ENCODE results near the gene CFAP20DC. TPM values are rescaled to one million over a fixed set of nuclear protein-coding genes. Genes with fewer than 3 reads are reported as not detected.
"Not testable (repeated sequence)": the region's sequence is repeated elsewhere in the genome, so short reads cannot be mapped to it uniquely, and the experiment has no call there.

Gene CFAP20DC
- total RNA-seq, 1 experiment from 2014 or later: 3.3 TPM

- DNase-seq (ENCODE audit: low read depth): no peak
Observed at GRCh38 chr3:58746758-58747157, 303.1 kb downstream of the CFAP20DC start.

GRCh38 chr3:58743296-58743695 lies 306.5 kb downstream of the CFAP20DC start:
- DNase-seq (ENCODE audit: low read depth): no peak

DNA sequence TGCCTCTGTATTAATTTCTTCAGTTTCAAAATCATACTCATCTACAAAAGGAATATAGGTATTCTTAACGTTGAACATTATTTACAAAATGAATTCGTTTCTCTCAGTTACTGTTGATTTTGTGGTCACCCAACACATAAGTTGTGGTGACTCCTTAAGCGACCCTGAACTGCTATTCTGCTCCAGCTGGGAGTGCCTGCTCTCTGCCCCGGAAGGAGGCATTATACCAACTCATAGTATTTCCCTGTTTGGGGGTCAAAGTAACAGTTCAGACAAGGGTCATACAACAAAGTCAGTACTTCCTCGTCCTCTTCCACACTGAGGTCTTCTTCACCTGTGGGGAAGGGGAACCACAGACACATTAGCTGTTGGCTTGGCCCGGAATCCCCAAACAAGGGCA lies 307.6 kb downstream of the CFAP20DC start:
- DNase-seq (ENCODE audit: low read depth): no peak

DNA sequence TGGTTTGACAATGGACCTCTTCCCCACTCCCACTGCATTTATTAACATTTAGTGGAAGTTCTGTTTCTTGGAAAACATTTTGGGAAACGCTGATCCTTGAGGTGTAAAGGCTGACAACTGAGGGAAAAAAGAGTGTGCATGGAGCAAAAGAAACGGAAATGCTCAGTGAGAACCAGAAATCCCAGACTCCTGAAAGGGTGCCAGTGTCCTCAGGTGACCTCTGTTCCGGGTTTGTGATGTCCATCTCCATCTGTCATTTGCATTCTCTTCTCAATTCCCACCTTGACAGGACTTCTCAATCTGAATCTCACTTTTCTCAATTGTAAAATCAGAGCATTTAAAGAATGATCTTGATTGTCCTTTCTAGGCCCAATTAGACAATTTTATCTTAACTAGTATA lies 312.2 kb downstream of the CFAP20DC start:
- no peak for DNase-seq (ENCODE audit: low read depth)

GRCh38 chr3:58731673-58732072 lies 318.2 kb downstream of the CFAP20DC start:
- no peak for DNase-seq (ENCODE audit: low read depth)

DNA sequence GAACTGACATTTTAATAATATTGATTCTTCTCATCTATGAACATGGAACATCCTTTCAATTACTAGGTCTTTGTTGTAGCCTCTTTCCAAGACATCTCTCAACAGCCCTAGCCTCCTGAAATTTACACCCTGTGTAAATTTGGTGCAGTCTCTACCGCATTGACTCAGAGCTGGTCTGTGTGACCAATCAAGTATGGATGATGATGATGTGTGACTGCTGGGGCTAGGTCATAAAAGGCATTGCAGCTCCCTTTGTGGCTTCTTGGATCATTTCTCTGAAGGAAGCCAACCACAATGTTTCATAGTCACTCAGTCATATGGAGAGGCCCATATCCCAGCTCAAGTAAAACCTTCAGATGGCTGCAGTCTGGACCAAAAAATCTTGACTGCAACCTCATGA lies 321.1 kb downstream of the CFAP20DC start:
- DNase-seq (ENCODE audit: low read depth): no peak

- DNase-seq (ENCODE audit: low read depth): no peak
Observed at GRCh38 chr3:58725326-58725853, 324.4 kb downstream of the CFAP20DC start.

- no peak for DNase-seq (ENCODE audit: low read depth)
Observed at GRCh38 chr3:58724336-58724735, 325.5 kb downstream of the CFAP20DC start.

GRCh38 chr3:58723173-58723572 lies 326.7 kb downstream of the CFAP20DC start:
- no peak for DNase-seq (ENCODE audit: low read depth)

GRCh38 chr3:58722561-58722960 lies 327.3 kb downstream of the CFAP20DC start:
- DNase-seq (ENCODE audit: low read depth): no peak

- DNase-seq (ENCODE audit: low read depth): no peak
Observed at GRCh38 chr3:58720526-58720925, 329.3 kb downstream of the CFAP20DC start.

GRCh38 chr3:58719684-58720083 lies 330.1 kb downstream of the CFAP20DC start:
- no peak for DNase-seq (ENCODE audit: low read depth)

DNA sequence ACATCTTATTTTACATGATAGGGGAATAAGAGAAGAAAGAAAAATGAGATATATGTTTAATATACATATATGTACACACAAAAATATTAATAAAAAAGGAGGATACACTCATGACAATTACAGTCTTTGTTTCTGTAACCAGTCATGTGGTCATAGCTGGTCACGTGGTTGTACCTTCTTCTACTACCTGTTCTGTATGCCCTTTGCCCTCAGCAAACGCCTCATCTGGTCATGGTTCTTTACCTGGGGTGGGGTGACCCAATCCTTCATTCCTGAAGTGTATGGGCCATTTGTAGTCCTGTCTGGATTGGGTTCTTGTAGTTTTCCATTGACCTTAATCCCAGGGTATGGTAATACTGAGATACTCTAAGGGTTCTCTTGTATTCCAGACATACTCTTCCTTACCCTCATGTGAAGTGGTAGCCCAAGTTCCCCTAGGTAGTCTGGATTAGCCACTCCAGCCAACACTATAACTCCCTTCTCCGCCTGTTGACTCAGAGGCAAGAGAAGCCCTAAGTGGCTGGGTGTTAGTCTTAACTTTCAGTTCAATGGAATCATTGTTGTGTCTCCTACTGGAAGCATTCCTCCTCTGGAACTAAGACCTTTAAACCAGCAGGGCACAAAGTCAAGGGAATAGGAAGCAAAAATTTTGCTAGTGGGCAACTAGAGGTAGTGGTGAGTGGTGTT lies 336.0 kb downstream of the CFAP20DC start:
- no peak for DNase-seq (ENCODE audit: low read depth)

DNA sequence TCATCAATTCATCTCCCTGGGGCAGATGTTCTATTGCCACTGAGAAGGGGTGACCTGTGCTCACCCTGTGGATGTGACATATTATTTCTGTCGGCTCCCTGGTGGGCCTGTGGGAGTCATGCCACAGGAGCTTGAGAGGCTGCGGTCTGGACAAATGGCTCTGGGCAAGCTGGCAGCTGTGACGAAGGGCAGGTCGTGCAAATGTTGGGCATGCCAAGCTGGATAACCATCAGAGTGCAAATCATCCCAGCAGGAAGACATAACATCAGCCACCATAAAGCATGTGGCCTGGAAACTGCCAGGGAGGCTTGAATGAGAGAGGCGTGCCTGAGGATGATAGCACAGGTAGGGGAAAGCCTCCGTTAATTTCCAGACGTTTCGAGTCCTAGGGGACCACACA lies 338.0 kb downstream of the CFAP20DC start:
- DNase-seq (ENCODE audit: low read depth): no peak

DNA sequence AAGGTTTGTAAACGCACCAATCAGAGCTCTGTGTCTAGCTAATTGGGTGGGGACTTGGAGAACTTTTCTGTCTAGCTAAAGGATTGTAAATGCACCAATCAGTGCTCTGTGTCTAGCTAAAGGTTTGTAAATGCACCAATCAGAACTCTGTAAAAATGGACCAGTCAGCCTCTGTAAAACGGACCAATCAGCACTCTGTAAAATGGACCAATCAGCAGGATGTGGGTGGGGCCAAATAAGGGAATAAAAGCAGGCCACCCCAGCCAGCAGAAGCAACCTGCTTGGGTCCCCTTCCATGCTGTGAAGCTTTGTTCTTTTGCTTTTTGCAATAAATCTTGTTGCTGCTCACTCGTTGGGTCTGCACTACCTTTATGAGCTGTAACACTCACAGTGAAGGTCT lies 340.8 kb downstream of the CFAP20DC start:
- not testable (repeated sequence) for DNase-seq (ENCODE audit: low read depth)

DNA sequence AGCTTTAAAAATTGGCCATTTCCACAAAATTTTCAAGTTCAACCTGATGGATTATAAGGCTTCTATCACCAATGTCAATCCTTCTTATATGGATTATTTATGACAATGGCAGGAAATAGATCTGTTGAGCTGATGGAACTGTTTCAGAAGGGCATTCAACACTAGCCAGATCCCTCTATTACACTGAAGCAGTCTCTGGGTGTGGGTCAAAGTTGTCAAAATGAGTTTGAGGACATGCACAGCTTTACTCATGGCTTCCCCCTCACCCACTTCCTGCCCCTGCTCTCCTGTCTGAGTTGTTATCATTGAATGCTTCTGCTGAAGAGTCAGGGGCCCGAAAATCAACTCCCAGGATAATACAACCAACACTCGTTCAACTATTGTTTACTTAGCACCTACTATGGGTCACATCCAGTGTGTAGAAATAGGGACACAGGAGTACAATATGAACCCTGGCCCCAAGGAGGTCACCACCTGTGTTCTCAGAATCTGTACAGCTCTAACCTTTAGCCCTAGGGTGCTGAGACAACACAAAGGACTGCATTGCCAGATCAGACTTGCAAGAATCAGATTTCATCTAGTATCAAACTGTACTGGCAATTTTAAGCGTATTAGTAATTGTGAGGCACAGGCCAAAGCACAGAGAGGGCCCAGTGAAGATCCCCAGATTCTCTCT lies 341.6 kb downstream of the CFAP20DC start:
- DNase-seq (ENCODE audit: low read depth): no peak

GRCh38 chr3:58707390-58707930 lies 342.4 kb downstream of the CFAP20DC start:
- DNase-seq (ENCODE audit: low read depth): no peak

GRCh38 chr3:58706395-58707167 lies 343.2 kb downstream of the CFAP20DC start:
- DNase-seq (ENCODE audit: low read depth): no peak

DNA sequence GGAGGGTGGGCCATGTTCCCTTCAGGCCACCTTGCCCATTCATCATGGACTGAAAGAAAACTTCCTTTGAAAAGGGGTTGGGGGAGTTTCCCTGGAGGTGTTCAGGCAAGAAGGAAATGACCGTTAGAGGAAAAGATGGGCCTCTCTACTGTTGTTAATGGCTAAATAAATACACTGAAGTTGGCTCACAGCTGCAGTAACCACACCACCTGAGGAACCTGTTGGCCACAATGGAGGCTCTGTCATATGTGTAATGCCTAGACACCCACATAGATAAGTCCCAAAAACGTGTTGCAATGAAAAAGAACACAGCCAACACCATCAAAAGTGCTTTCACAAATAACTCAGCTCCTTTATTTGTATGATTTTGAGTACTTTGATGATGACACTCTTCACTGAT lies 345.1 kb downstream of the CFAP20DC start:
- DNase-seq (ENCODE audit: low read depth): no peak

DNA sequence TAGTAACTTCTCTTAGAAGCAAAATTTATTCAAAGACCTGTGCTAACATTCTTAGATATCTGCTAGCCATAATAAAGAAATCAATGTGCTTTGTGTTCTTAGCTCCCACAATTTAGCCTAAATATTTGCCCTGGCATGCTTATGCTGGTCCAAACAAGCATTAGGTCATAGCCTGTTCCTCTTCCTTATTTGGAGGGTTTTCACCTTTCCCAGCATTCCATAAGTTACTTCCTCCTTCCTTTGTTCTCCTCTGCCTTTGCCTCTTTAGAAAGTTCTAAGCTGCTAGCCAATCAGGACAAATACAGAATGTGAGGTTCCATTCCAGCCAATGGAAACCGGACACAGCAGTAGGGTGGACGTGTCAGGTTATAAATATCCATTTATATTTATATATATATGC lies 345.5 kb downstream of the CFAP20DC start:
- DNase-seq (ENCODE audit: low read depth): not testable (repeated sequence)

DNA sequence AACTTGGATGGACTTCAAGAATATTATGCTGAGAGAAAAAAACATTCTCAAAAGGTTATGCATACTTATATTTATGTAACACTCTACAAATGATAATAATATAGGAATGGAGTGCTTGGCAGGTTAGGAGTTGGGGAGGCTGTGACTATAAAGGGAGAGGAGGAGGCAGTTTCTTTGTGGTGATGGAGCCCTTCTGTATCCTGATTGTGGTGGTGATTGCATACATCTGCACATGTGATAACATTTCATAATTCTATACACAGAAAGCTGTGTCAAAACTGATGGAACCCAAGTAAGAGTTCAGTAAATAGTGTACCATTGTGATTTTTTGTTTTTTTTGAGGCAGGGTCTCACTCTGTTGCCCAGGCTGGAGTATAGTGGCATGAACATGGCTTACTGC lies 351.6 kb downstream of the CFAP20DC start:
- DNase-seq (ENCODE audit: low read depth): no peak

DNA sequence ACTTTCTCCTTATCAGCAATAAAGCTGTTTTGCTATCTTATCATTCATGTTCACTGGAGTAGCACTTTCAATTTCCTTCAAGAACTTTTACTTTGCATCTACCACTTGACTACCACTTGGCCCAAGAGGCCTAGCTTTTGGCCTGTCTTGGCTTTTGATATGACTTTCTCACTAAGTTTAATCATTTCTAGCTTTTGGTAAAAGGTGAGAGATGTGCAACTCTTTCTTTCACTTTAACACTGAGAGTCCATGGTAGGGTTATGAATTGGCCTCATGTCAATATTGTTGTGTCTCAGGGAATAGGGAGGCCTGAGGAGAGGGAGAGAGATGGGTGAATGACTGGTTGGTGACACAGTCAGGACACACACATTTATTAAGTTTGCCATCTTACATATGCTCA lies 352.3 kb downstream of the CFAP20DC start:
- DNase-seq (ENCODE audit: low read depth): no peak

Measured in Daoy (cell line).